Measurements from ENCODE around the gene RAPGEF3.
A peak's percentile ranks its signal among the peaks of the same experiment; 100 is the strongest.

The RAPGEF3 gene

GRCh38 chr12:47717443-47718193, 41.1 kb downstream of the RAPGEF3 start:
- peak; percentile 74 for DNase-seq

GRCh38 chr12:47717046-47717442, 41.6 kb downstream of the RAPGEF3 start:
- no peak for DNase-seq

- no peak for DNase-seq
These were observed 42.7 kb downstream of the RAPGEF3 start for GRCh38 chr12:47715877-47716548.

- DNase-seq: peak; percentile 82
These were observed 43.2 kb downstream of the RAPGEF3 start for GRCh38 chr12:47715393-47715876.

- no peak for DNase-seq
These were observed 43.8 kb downstream of the RAPGEF3 start for GRCh38 chr12:47714826-47715386.

GRCh38 chr12:47712171-47712570, 46.5 kb downstream of the RAPGEF3 start:
- DNase-seq: no peak

- DNase-seq: no peak
These were observed 47.2 kb downstream of the RAPGEF3 start for GRCh38 chr12:47711448-47711847.

- no peak for DNase-seq
These were observed 48.4 kb downstream of the RAPGEF3 start for GRCh38 chr12:47710278-47710677.

GRCh38 chr12:47709671-47710070, 49.0 kb downstream of the RAPGEF3 start:
- no peak for DNase-seq

- no peak for DNase-seq
These were observed 49.4 kb downstream of the RAPGEF3 start for GRCh38 chr12:47709237-47709636.

GRCh38 chr12:47707905-47708543, 50.7 kb downstream of the RAPGEF3 start:
- no peak for DNase-seq

GRCh38 chr12:47707355-47707754, 51.3 kb downstream of the RAPGEF3 start:
- DNase-seq: no peak

- peak; percentile 95 for DNase-seq
These were observed 52.9 kb downstream of the RAPGEF3 start, which contains the start of gene RPAP3 for GRCh38 chr12:47705566-47706425. RPAP3 (minus strand) TSS chr12:47706030; CDS start chr12:47702840, 3,190 bp downstream.

GRCh38 chr12:47705229-47705565, 53.5 kb downstream of the RAPGEF3 start:
- DNase-seq: no peak

GRCh38 chr12:47704719-47705118, 54.0 kb downstream of the RAPGEF3 start:
- DNase-seq: no peak

- no peak for DNase-seq
These were observed 58.4 kb downstream of the RAPGEF3 start for GRCh38 chr12:47700263-47700662.

- no peak for DNase-seq
These were observed 60.0 kb downstream of the RAPGEF3 start for GRCh38 chr12:47698631-47699030.

- DNase-seq: no peak
These were observed 60.6 kb downstream of the RAPGEF3 start for GRCh38 chr12:47698055-47698454.

- DNase-seq: no peak
These were observed 69.5 kb downstream of the RAPGEF3 start for GRCh38 chr12:47689215-47689614.

GRCh38 chr12:47687636-47688035, 71.0 kb downstream of the RAPGEF3 start:
- DNase-seq: no peak

GRCh38 chr12:47686645-47687240, 71.9 kb downstream of the RAPGEF3 start:
- DNase-seq: peak; percentile 18

Data from COR-L47 (cell line).